Activated CD4-positive, alpha-beta T cell treated with anti-CD3 and anti-CD28 coated beads, Interleukin-2, amount 10 ng/mL, durations not matched to agents 7 days and 5 days (primary cell): Measurements from ENCODE around the gene CTCF. TPM values are rescaled to one million over a fixed set of nuclear protein-coding genes. Genes with fewer than 3 reads are reported as not detected.

Experiments
- total RNA-seq, 2 experiments: library from RNA; stranded (reverse); gene quantifications; one replicate each; pipeline ENCODE4 v1.2.3, GENCODE V29; 2021

CTCF gene
- total RNA-seq, 2 experiments from 2014 or later = 87.1 to 98.5 TPM

Other genes with a start within 250 kb of the CTCF start
- gene KCTD19, start 235.8 kb upstream of the CTCF start, total RNA-seq = not detected
- not detected for gene LRRC36, start 235.7 kb upstream of the CTCF start, total RNA-seq
- not detected for gene TPPP3, start 169.0 kb upstream of the CTCF start, total RNA-seq
- gene ZDHHC1, start 146.0 kb upstream of the CTCF start, total RNA-seq = under 1 TPM; 0.22 to 0.29 TPM
- gene HSD11B2, start 131.4 kb upstream of the CTCF start, total RNA-seq = not detected
- 10 to 100 TPM; 52.1 to 60.3 TPM for gene ATP6V0D1, start 81.4 kb upstream of the CTCF start, total RNA-seq
- not detected for gene AGRP, start 79.0 kb upstream of the CTCF start, total RNA-seq
- 10 to 100 TPM; 12.8 to 15.8 TPM for gene RIPOR1, start 33.7 kb upstream of the CTCF start, total RNA-seq
- 100 to 1,000 TPM; 203 to 226 TPM for gene CARMIL2, start 82.6 kb downstream of the CTCF start, total RNA-seq
- gene ACD, start 97.7 kb downstream of the CTCF start, total RNA-seq = 10 to 100 TPM; 38.0 to 41.8 TPM
- gene PARD6A, start 98.4 kb downstream of the CTCF start, total RNA-seq = 10 to 100 TPM; 11.6 to 13.0 TPM
- gene ENKD1, start 104.2 kb downstream of the CTCF start, total RNA-seq = 1 to 10 TPM; 8.0 to 8.2 TPM
- gene C16orf86, start 104.3 kb downstream of the CTCF start, total RNA-seq = 1 to 10 TPM; 3.8 to 4.8 TPM
- 10 to 100 TPM; 11.2 to 11.9 TPM for gene GFOD2, start 156.8 kb downstream of the CTCF start, total RNA-seq
- gene RANBP10, start 244.0 kb downstream of the CTCF start, total RNA-seq = 10 to 100 TPM; 28.2 to 30.4 TPM
- gene TSNAXIP1, start 244.4 kb downstream of the CTCF start, total RNA-seq = under 1 TPM; 0.27 to 0.33 TPM